ENCODE results near the gene NOPCHAP1.
"Not testable (repeated sequence)": the region's sequence is repeated elsewhere in the genome, so short reads cannot be mapped to it uniquely, and the experiment has no call there.

- not testable (repeated sequence) for TF ChIP-seq CTCF, POLR2A, POLR2AphosphoS5 (IDR thresholded peaks at IDR 0.05)
These were observed 8.4 kb upstream of the NOPCHAP1 start for GRCh38 chr12:104977688-104978087.
